ENCODE data around the gene GULP1. TPM values are rescaled to one million over a fixed set of nuclear protein-coding genes. Genes with fewer than 3 reads are reported as not detected.

Gene GULP1
- total RNA-seq, 4 donors from 2014 or later = 6.4 to 44.1 (median 25.4) TPM

DNA sequence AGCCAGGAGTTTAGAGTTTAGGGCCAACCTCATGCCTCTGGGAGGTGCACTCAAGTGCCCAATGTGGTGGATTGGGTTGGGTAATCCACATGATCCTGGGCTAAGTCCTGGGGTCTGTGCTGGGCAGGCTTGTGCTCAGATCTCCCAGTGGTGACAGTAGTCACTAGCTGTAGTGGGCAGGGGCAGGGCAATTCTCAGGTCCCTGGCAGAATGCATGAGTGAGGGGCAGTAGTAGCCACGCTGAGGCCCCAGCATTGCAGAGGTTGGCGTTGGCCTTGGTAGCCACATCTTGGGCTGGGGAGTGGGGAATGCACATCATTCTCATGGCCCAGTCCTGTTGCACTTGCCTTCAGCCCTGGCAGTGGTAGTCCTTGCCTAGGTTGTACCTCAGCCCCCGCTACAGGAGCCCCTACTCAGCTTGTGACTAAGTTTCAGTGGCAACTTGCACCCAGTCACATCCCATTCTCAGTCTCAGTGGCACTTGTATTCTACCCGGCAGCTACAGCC, 269.9 kb downstream of the GULP1 start:
- Histone ChIP-seq H3K4me3 (no peak overlapping the region), H3K9me3 (peaks cover 0 to 2% of the 10 kb centered on the region in 2 donors), H3K27ac (no peak overlapping the region), H3K36me3 (no peaks in the 10 kb centered on the region), H3K4me1 (no peaks in the 10 kb centered on the region), H3K27me3 (no peaks in the 10 kb centered on the region)
- no peak for DNase-seq
- in situ Hi-C loops (cut with MboI; ENCODE audit: low pct_ligation_motif_present in 1 of 4, low pct_unique_long_range_greater_than_20kb in 1 of 4, low sequenced_read_pairs in 3 of 4) (no loop called here), intact Hi-C loops (cut with DNase I; ENCODE audit: low total_unique reads) (no loop called here)
- 80 to 85% methylated on average over 1 to 4 of the region's 4 CpGs for WGBS, 2 donors (ENCODE audit: low coverage in 1 of 2)
- TF ChIP-seq POLR2A (IDR thresholded peaks at IDR 0.05) (no peak), POLR2AphosphoS5 (IDR thresholded peaks at IDR 0.05) (no peak)
- TF ChIP-seq, protein P1, sequence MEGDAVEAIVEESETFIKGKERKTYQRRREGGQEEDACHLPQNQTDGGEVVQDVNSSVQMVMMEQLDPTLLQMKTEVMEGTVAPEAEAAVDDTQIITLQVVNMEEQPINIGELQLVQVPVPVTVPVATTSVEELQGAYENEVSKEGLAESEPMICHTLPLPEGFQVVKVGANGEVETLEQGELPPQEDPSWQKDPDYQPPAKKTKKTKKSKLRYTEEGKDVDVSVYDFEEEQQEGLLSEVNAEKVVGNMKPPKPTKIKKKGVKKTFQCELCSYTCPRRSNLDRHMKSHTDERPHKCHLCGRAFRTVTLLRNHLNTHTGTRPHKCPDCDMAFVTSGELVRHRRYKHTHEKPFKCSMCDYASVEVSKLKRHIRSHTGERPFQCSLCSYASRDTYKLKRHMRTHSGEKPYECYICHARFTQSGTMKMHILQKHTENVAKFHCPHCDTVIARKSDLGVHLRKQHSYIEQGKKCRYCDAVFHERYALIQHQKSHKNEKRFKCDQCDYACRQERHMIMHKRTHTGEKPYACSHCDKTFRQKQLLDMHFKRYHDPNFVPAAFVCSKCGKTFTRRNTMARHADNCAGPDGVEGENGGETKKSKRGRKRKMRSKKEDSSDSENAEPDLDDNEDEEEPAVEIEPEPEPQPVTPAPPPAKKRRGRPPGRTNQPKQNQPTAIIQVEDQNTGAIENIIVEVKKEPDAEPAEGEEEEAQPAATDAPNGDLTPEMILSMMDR (IDR thresholded peaks at IDR 0.05) = no peak

DNA sequence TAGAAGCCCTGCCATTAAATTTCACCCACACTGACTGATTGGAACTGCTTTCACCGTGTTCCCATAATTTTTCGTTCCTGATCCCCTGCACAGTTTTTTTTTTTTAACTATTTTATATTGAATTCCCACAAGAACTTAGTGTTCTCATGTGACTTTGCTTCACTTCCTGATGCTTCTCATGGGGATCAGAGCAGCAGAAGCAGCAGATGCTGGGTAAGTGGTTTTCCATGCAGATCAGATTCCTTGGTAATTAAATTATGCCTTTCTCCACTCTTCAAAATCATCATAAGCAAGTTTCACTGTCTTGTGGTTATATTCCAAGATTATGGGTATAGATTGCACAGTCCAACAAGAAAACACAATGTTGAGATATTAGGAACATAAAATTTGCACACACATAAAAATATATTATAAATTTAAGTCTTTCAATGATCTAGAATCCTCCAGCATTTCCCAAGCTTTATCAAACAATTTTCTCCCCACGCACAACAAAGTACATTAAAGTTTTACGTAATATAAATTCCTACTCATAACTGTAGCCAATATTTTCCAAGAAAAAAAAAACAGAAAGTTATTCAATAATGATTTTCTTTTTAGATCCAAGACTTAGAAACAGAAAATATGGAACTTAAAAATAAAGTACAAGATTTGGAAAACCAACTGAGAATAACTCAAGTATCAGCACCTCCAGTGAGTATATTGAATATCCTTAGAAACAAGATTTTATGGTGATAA, 277.9 kb downstream of the GULP1 start:
- TF ChIP-seq EP300 (IDR thresholded peaks at IDR 0.05; ENCODE audit: low read depth) (no peak), POLR2A (IDR thresholded peaks at IDR 0.05) (no peak), POLR2AphosphoS5 (IDR thresholded peaks at IDR 0.05) (no peak)
- TF ChIP-seq, protein P1 (IDR thresholded peaks at IDR 0.05) = no peak
- H3K4me1 ChIP-seq = peaks cover 0 to 12% (median 4%) of the 10 kb centered on the region in 4 donors
- intact Hi-C loops (cut with DNase I; ENCODE audit: low total_unique reads) = no loop called here
- DNase-seq = no peak
- H3K9me3 ChIP-seq = no peaks in the 10 kb centered on the region
- no peak overlapping the region for H3K27ac ChIP-seq
- WGBS, 2 donors (ENCODE audit: low coverage in 1 of 2) = 79 to 87% methylated on average over 4 of the region's 4 CpGs
- H3K27me3 ChIP-seq = no peaks in the 10 kb centered on the region
- no peak overlapping the region for H3K4me3 ChIP-seq
- peaks cover 0 to 3% (median 0%) of the 10 kb centered on the region in 4 donors for H3K36me3 ChIP-seq
- in situ Hi-C loops (cut with MboI; ENCODE audit: low pct_ligation_motif_present in 1 of 4, low pct_unique_long_range_greater_than_20kb in 1 of 4, low sequenced_read_pairs in 3 of 4) = no loop called here

DNA sequence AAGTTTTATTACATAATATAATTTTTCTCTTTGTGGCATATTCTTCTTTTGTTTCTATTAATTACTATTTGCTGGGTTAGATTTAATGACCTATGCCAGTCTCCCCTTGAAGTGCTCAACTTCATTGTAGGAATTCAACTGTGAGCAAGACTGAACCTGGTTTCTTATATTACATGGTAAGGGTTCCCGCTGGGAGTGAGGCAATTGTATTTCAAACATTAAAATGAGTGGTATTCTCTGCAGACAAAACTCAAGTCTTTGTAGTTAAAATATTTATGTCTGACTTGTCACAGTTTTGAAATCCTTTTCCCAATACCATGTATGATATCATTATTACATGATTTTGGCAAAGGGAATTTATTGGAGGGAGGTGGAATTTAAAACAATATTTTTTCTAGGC, 278.7 kb downstream of the GULP1 start:
- H3K9me3 ChIP-seq = no peaks in the 10 kb centered on the region
- no peak for DNase-seq
- 84 to 100% methylated on average over 1 of the region's 1 CpG for WGBS, 2 donors (ENCODE audit: low coverage in 1 of 2)
- intact Hi-C loops (cut with DNase I; ENCODE audit: low total_unique reads) (no loop called here), in situ Hi-C loops (cut with MboI; ENCODE audit: low pct_ligation_motif_present in 1 of 4, low pct_unique_long_range_greater_than_20kb in 1 of 4, low sequenced_read_pairs in 3 of 4) (no loop called here)
- H3K4me1 ChIP-seq = peaks cover 0 to 12% (median 4%) of the 10 kb centered on the region in 4 donors
- no peak overlapping the region for H3K4me3 ChIP-seq
- TF ChIP-seq POLR2AphosphoS5 (IDR thresholded peaks at IDR 0.05) (no peak), POLR2A (IDR thresholded peaks at IDR 0.05) (no peak), EP300 (IDR thresholded peaks at IDR 0.05; ENCODE audit: low read depth) (no peak)
- TF ChIP-seq, protein P1 (IDR thresholded peaks at IDR 0.05) = no peak
- peaks cover 0 to 3% (median 0%) of the 10 kb centered on the region in 4 donors for H3K36me3 ChIP-seq
- H3K27ac ChIP-seq = no peak overlapping the region
- no peaks in the 10 kb centered on the region for H3K27me3 ChIP-seq

DNA sequence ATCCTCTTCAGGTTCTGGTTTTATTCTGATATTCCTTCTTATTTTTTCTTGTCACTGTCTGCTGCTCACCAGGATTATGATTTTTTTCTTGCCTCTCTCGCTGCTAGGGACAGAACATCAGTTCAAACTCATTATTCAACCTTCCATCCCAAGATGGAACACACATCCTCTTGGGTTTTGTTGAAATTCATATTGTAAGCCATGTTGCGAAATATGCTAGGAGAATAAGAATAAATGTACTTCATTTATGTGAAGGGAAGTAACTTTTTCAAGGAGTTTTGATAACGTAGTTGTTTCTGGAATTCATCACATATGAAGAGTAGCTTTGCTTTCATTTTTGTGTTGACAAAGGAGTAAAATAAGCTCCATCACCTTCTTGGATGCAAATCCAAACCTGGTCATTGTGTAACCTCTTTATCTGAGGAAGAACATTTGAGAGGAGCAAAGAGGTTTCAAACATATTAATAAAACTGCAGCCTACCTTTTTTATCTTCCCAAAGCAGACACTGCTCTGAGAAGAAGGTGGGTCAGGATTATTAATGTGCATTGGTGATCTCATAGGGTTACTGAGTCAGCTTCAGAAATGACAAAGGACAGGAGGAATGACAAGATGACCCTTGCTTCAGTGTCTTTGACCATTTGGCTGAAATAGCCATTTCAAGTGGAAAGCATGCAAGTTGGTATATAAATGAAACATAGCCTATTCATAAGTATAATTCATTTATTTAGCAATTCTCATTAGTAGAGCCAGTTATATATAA, 280.0 kb downstream of the GULP1 start:
- Histone ChIP-seq H3K27me3 (no peaks in the 10 kb centered on the region), H3K4me1 (peaks cover 0 to 12% (median 4%) of the 10 kb centered on the region in 4 donors), H3K4me3 (no peak overlapping the region), H3K27ac (no peak overlapping the region), H3K36me3 (peaks cover 0 to 3% (median 0%) of the 10 kb centered on the region in 4 donors), H3K9me3 (no peaks in the 10 kb centered on the region)
- no peak for DNase-seq
- intact Hi-C loops (cut with DNase I; ENCODE audit: low total_unique reads) (no loop called here), in situ Hi-C loops (cut with MboI; ENCODE audit: low pct_ligation_motif_present in 1 of 4, low pct_unique_long_range_greater_than_20kb in 1 of 4, low sequenced_read_pairs in 3 of 4) (no loop called here)
- 75 to 77% methylated on average over 3 of the region's 3 CpGs for WGBS, 2 donors (ENCODE audit: low coverage in 1 of 2)
- no peak for TF ChIP-seq POLR2AphosphoS5 (IDR thresholded peaks at IDR 0.05)
- TF ChIP-seq POLR2A (IDR thresholded peaks at IDR 0.05) = no peak
- TF ChIP-seq EP300 (IDR thresholded peaks at IDR 0.05; ENCODE audit: low read depth) = no peak
- TF ChIP-seq, protein P1 (IDR thresholded peaks at IDR 0.05) = no peak
